IMR-90 (cell line): ENCODE measurements around the gene ARFIP2. TPM values are rescaled to one million over a fixed set of nuclear protein-coding genes. Genes with fewer than 3 reads are reported as not detected.

Experiments used
- ATAC-seq: fragments of 200-7000 bp; cut with Tn5 transposase; 2 replicates; pipeline ENCODE4 v1.9.1; 2020; ENCODE audit warnings: low read depth, mild to moderate bottlenecking, moderate library complexity
- BruUV-seq: library from RNA; stranded (reverse); fragments of 400-500 nt; replicated peaks from 2 replicates; lab custom pipeline; 2021; lab: Mats Ljungman, UMichigan
- CTCF ChIA-PET: fragments of 300-600 bp; formaldehyde crosslinking; extraction: SDS; loops from one replicate; lab custom pipeline; 2021; ENCODE audit warnings: antibody characterized with exemption; lab: Yijun Ruan, JAX
- POLR2A ChIA-PET: fragments of 300-600 bp; sonication (Branson Sonifier 250); formaldehyde crosslinking; loops from one replicate; lab custom pipeline; 2022; ENCODE audit warnings: antibody characterized with exemption; ENCODE audit not compliant: unreplicated experiment; lab: Charles Lee
- DNase-seq: peaks from one replicate; pipeline ENCODE4 v3.0.0; 2013
- H2AFZ ChIP-seq: replicated peaks from 2 replicates; pipeline ENCODE3; 2013; ENCODE audit warnings: low read length, mild to moderate bottlenecking; ENCODE audit not compliant: poor library complexity
- H2AK5ac ChIP-seq: 2 replicates; pipeline ENCODE4 v1.6.1; 2013; ENCODE audit warnings: low read depth, low read length, inconsistent platforms
- H2AK9ac ChIP-seq: replicated peaks from 2 replicates; pipeline ENCODE3; 2013; ENCODE audit warnings: mild to moderate bottlenecking, low read depth, low read length, moderate library complexity; ENCODE audit not compliant: poor library complexity
- H2BK120ac ChIP-seq: 2 replicates; pipeline ENCODE4 v1.6.1; 2013; ENCODE audit warnings: low read depth, low read length, inconsistent platforms
- H2BK15ac ChIP-seq: 3 replicates; pipeline ENCODE4 v1.6.1; 2013; ENCODE audit warnings: low read depth, low read length, inconsistent platforms
- H2BK20ac ChIP-seq: 2 replicates; pipeline ENCODE4 v1.6.1; 2013; ENCODE audit warnings: low read depth, mild to moderate bottlenecking, inconsistent platforms, low read length, moderate library complexity
- H2BK5ac ChIP-seq: 2 replicates; pipeline ENCODE4 v1.6.1; 2013; ENCODE audit warnings: mild to moderate bottlenecking, low read depth, low read length, inconsistent platforms; ENCODE audit not compliant: poor library complexity, severe bottlenecking
- H3K14ac ChIP-seq: replicated peaks from 2 replicates; pipeline ENCODE4 v1.6.1; 2013; ENCODE audit warnings: low read depth, low read length, inconsistent platforms
- H3K18ac ChIP-seq: 2 replicates; pipeline ENCODE4 v1.6.1; 2013; ENCODE audit warnings: low read depth, low read length, control low read depth
- H3K23ac ChIP-seq: 2 replicates; pipeline ENCODE4 v1.6.1; 2013; ENCODE audit warnings: low read depth, low read length, inconsistent platforms
- H3K27ac ChIP-seq: 2 replicates; pipeline ENCODE4 v1.5.1; 2013; ENCODE audit warnings: mild to moderate bottlenecking, control low read depth, low read length; ENCODE audit not compliant: insufficient read depth
- H3K27me3 ChIP-seq: 2 replicates; pipeline ENCODE4 v1.6.1; 2013; ENCODE audit warnings: low read length; ENCODE audit not compliant: control insufficient read depth, insufficient read depth
- H3K36me3 ChIP-seq: 2 replicates; pipeline ENCODE4 v1.6.1; 2013; ENCODE audit warnings: low read length, mixed read lengths; ENCODE audit not compliant: control insufficient read depth, insufficient read depth
- H3K4ac ChIP-seq: 2 replicates; pipeline ENCODE4 v1.6.1; 2013; ENCODE audit warnings: low read depth, low read length, inconsistent platforms
- H3K4me1 ChIP-seq: 2 replicates; pipeline ENCODE4 v1.6.1; 2013; ENCODE audit warnings: low read length, mixed read lengths; ENCODE audit not compliant: control insufficient read depth, insufficient read depth
- H3K4me2 ChIP-seq: 2 replicates; pipeline ENCODE4 v1.6.1; 2013; ENCODE audit warnings: low read depth, mild to moderate bottlenecking, control low read depth, low read length, moderate library complexity
- H3K4me3 ChIP-seq: 2 replicates; pipeline ENCODE4 v1.5.1; 2013; ENCODE audit warnings: low read depth, mild to moderate bottlenecking, control low read depth, low read length, moderate library complexity; ENCODE audit not compliant: insufficient read depth
- H3K56ac ChIP-seq: 2 replicates; pipeline ENCODE4 v1.6.1; 2013; ENCODE audit warnings: low read length, inconsistent platforms; ENCODE audit not compliant: insufficient read depth; ENCODE audit errors: extremely low read depth
- H3K79me1 ChIP-seq, 2 experiments: 2 replicates each; pipeline ENCODE4 v1.6.1; 2013; ENCODE audit warnings: low read length in 2 of 2, inconsistent platforms in 1 of 2, low read depth in 1 of 2
- H3K9ac ChIP-seq: 2 replicates; pipeline ENCODE4 v1.6.1; 2013; ENCODE audit warnings: low read depth, low read length, control low read depth
- H3K9me1 ChIP-seq: 2 replicates; pipeline ENCODE4 v1.6.1; 2013; ENCODE audit warnings: low read length, inconsistent platforms; ENCODE audit not compliant: insufficient read depth
- H3K9me3 ChIP-seq: 2 replicates; pipeline ENCODE4 v1.6.1; 2013; ENCODE audit warnings: low read length; ENCODE audit not compliant: control insufficient read depth, insufficient read depth
- H4K20me1 ChIP-seq: 2 replicates; pipeline ENCODE4 v1.6.1; 2013; ENCODE audit warnings: low read length, inconsistent platforms; ENCODE audit not compliant: insufficient read depth
- H4K5ac ChIP-seq: 2 replicates; pipeline ENCODE4 v1.6.1; 2013; ENCODE audit warnings: mild to moderate bottlenecking, low read depth, low read length, control low read depth
- H4K8ac ChIP-seq, 2 experiments: 2 replicates each; pipeline ENCODE4 v1.6.1; 2013; ENCODE audit warnings: low read depth in 2 of 2, low read length in 2 of 2, control low read depth in 1 of 2, inconsistent platforms in 1 of 2
- H4K91ac ChIP-seq: 2 replicates; pipeline ENCODE4 v1.6.1; 2013; ENCODE audit warnings: low read depth, low read length, inconsistent platforms; ENCODE audit not compliant: insufficient read depth
- BHLHE40 ChIP-seq: fragments of 150-350 bp; IDR thresholded peaks from 2 replicates; pipeline ENCODE4 v1.6.1; 2016; ENCODE audit warnings: mild to moderate bottlenecking, low read depth, low read length
- CEBPB ChIP-seq: IDR thresholded peaks from 2 replicates; pipeline ENCODE4 v1.6.1; 2012; ENCODE audit warnings: low read depth, low read length, improper control_type of control experiment
- CHD1 ChIP-seq: IDR thresholded peaks from 2 replicates; pipeline ENCODE4 v1.6.1; 2012; ENCODE audit warnings: low read depth, low read length, improper control_type of control experiment
- ELK1 ChIP-seq: fragments of 150-350 bp; IDR thresholded peaks from 2 replicates; pipeline ENCODE4 v1.6.1; 2016; ENCODE audit warnings: low read depth, mild to moderate bottlenecking, low read length, moderate library complexity, borderline replicate concordance
- FOS ChIP-seq: fragments of 150-350 bp; IDR thresholded peaks from 2 replicates; pipeline ENCODE4 v1.6.1; 2016; ENCODE audit warnings: low read depth, low read length
- MAFK ChIP-seq: IDR thresholded peaks from 2 replicates; pipeline ENCODE4 v1.6.1; 2012; ENCODE audit warnings: low read depth, low read length, improper control_type of control experiment
- MAZ ChIP-seq: IDR thresholded peaks from 2 replicates; pipeline ENCODE4 v1.6.1; 2012; ENCODE audit warnings: low read depth, mild to moderate bottlenecking, low read length, improper control_type of control experiment, moderate library complexity, borderline replicate concordance
- MXI1 ChIP-seq: IDR thresholded peaks from 2 replicates; pipeline ENCODE4 v1.6.1; 2012; ENCODE audit warnings: low read depth, mild to moderate bottlenecking, low read length, moderate library complexity, borderline replicate concordance
- NFE2L2 ChIP-seq: fragments of 150-350 bp; IDR thresholded peaks from 2 replicates; pipeline ENCODE4 v1.6.1; 2016; ENCODE audit warnings: low read depth, mild to moderate bottlenecking, low read length
- POLR2A ChIP-seq: IDR thresholded peaks from 2 replicates; pipeline ENCODE4 v1.6.1; 2012; ENCODE audit warnings: mild to moderate bottlenecking, low read depth, low read length
- RAD21 ChIP-seq: IDR thresholded peaks from 2 replicates; pipeline ENCODE4 v1.6.1; 2012; ENCODE audit warnings: low read length, improper control_type of control experiment
- RCOR1 ChIP-seq: IDR thresholded peaks from 2 replicates; pipeline ENCODE4 v1.6.1; 2012; ENCODE audit warnings: mild to moderate bottlenecking, low read length, improper control_type of control experiment; ENCODE audit not compliant: insufficient replicate concordance
- RFX5 ChIP-seq: IDR thresholded peaks from 2 replicates; pipeline ENCODE4 v1.8.0; 2012; ENCODE audit warnings: low read depth, mild to moderate bottlenecking, low read length, moderate library complexity
- SMC3 ChIP-seq: fragments of 150-350 bp; IDR thresholded peaks from 2 replicates; pipeline ENCODE4 v1.6.1; 2016; ENCODE audit warnings: low read depth, mild to moderate bottlenecking, antibody characterized with exemption, low read length, moderate library complexity
- USF2 ChIP-seq: fragments of 150-350 bp; IDR thresholded peaks from 2 replicates; pipeline ENCODE4 v1.6.1; 2017; ENCODE audit warnings: mild to moderate bottlenecking, antibody characterized with exemption, low read length, low read depth
- WGBS, 2 experiments: methylation state at CpG; one replicate each; pipeline versions ENCODE4 v1.1.5 to v1.1.7; 2013; ENCODE audit warnings: missing lambda C conversion rate in 2 of 2; ENCODE audit not compliant: insufficient read length in 1 of 2; ENCODE audit errors: extremely low coverage in 2 of 2; 5-methylcytosine and 5-hydroxymethylcytosine counted together
- dilution Hi-C: fragments of 300-500 bp; cut with HindIII; formaldehyde crosslinking; loops from one replicate; pipeline ENCODE4 v1.14.3; 2018; ENCODE audit warnings: low sequenced_read_pairs; ENCODE audit not compliant: unreplicated experiment
- in situ Hi-C: fragments of 300-500 bp; cut with MboI; formaldehyde crosslinking; loops from 3 replicates; pipeline ENCODE4 v1.14.3; 2019; ENCODE audit warnings: low sequenced_read_pairs, inconsistent platforms, mixed read lengths
- intact Hi-C: fragments of 100-400 bp; cut with micrococcal nuclease; formaldehyde crosslinking; loops from 2 replicates; pipeline ENCODE4 v1.10.0; 2022
- polyA plus RNA-seq, 3 experiments: library from polyadenylated mRNA; depleted of rRNA; stranded (reverse); fragments of >200 nt; gene quantifications; 2 replicates each; pipeline ENCODE4 v1.2.3, GENCODE V29; 2012; ENCODE audit warnings: low replicate concordance in 1 of 3
- total RNA-seq: library from RNA; depleted of rRNA; stranded (reverse); fragments of >200 nt; gene quantifications from 2 replicates; pipeline ENCODE4 v1.2.3, GENCODE V29; 2012
- TF ChIP-seq, protein P1 (sequence below): conservative IDR thresholded peaks from 2 replicates; pipeline ENCODE4 v1.5.1; 2012; ENCODE audit warnings: mild to moderate bottlenecking, low read depth, low read length, improper control_type of control experiment

The ARFIP2 gene
- total and polyA plus RNA-seq, 2 of the 4 experiments (the other 2 are of a cell fraction), result 84.4 to 93.9 TPM

GRCh38 chr11:6498121-6498520, 17.0 kb upstream of the ARFIP2 start:
- Histone ChIP-seq H2AK5ac (no peak overlapping the region), H2BK120ac (no peak overlapping the region), H2AK9ac (no peak overlapping the region), H3K18ac (no peak overlapping the region), H3K56ac (no peak overlapping the region), H3K14ac (no peak overlapping the region), H4K91ac (no peak overlapping the region), H3K4me2 (no peak overlapping the region), H4K5ac (no peak overlapping the region), H2BK20ac (no peak overlapping the region), H3K4me3 (no peak overlapping the region), H3K4me1 (no peaks in the 10 kb centered on the region), H2BK5ac (no peak overlapping the region), H3K23ac (no peak overlapping the region), H2BK15ac (no peak overlapping the region), H3K27ac (no peak overlapping the region), H2AFZ (no peak overlapping the region), H4K8ac (no peak overlapping the region), H4K20me1 (no peaks in the 10 kb centered on the region), H3K36me3 (peaks cover 16% of the 10 kb centered on the region), H3K79me1 (peaks cover 4 to 8% of the 10 kb centered on the region in 2 experiments; a peak in 2 of 4 replicates), H3K9me3 (no peaks in the 10 kb centered on the region), H3K4ac (no peak overlapping the region), H3K9me1 (peaks cover 9% of the 10 kb centered on the region; the same call in 1 of the 2 replicates), H3K27me3 (no peaks in the 10 kb centered on the region), H3K9ac (no peak overlapping the region)
- intact Hi-C loops, result no loop called here
- POLR2A ChIA-PET, result no interaction called here
- no TSS peak for BruUV-seq
- in situ Hi-C loops, result no loop called here
- DNase-seq, result peak; percentile 68
- peak; percentile 67 for ATAC-seq
- TF ChIP-seq CHD1 (no peak), BHLHE40 (no peak), ELK1 (no peak), SMC3 (no peak), MAFK (no peak), USF2 (no peak), CEBPB (no peak), NFE2L2 (no peak), POLR2A (no peak), FOS (no peak), RFX5 (no peak), RAD21 (no peak), RCOR1 (no peak), MXI1 (no peak), MAZ (no peak)
- TF ChIP-seq, protein P1, sequence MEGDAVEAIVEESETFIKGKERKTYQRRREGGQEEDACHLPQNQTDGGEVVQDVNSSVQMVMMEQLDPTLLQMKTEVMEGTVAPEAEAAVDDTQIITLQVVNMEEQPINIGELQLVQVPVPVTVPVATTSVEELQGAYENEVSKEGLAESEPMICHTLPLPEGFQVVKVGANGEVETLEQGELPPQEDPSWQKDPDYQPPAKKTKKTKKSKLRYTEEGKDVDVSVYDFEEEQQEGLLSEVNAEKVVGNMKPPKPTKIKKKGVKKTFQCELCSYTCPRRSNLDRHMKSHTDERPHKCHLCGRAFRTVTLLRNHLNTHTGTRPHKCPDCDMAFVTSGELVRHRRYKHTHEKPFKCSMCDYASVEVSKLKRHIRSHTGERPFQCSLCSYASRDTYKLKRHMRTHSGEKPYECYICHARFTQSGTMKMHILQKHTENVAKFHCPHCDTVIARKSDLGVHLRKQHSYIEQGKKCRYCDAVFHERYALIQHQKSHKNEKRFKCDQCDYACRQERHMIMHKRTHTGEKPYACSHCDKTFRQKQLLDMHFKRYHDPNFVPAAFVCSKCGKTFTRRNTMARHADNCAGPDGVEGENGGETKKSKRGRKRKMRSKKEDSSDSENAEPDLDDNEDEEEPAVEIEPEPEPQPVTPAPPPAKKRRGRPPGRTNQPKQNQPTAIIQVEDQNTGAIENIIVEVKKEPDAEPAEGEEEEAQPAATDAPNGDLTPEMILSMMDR, result no peak
- CTCF ChIA-PET, result no interaction called here
- dilution Hi-C loops, result no loop called here
- 78% methylated on average over 1 of the region's 7 CpGs; no CpG with 5 or more reads in 1 of the 2 experiments for WGBS, 2 experiments
